Loucy (cell line): ENCODE data around the gene CCDC71.
A peak's percentile ranks its signal among the peaks of the same experiment; 100 is the strongest.

Experiments used
- H2AFZ ChIP-seq: fragments of 200-600 bp; sonication (generic); 2 replicates; pipeline ENCODE4 v1.6.0; 2016; ENCODE audit warnings: antibody characterized with exemption, mild to moderate bottlenecking, low read length, moderate library complexity
- H3F3A ChIP-seq: fragments of 200-600 bp; 2 replicates; pipeline ENCODE4 v1.6.0; 2016; ENCODE audit warnings: antibody characterized with exemption, low read depth, mild to moderate bottlenecking
- H3K27me3 ChIP-seq: fragments of 200-600 bp; sonication (generic); 2 replicates; pipeline ENCODE4 v1.6.1; 2014; ENCODE audit warnings: low read length, mild to moderate bottlenecking; ENCODE audit not compliant: insufficient read depth, poor library complexity, severe bottlenecking
- H3K36me3 ChIP-seq: fragments of 200-600 bp; sonication (generic); 2 replicates; pipeline ENCODE4 v1.6.1; 2016; ENCODE audit warnings: low read length; ENCODE audit not compliant: insufficient read depth
- H3K4me1 ChIP-seq: fragments of 200-600 bp; sonication (generic); 2 replicates; pipeline ENCODE4 v1.5.1; 2014; ENCODE audit warnings: low read length, mild to moderate bottlenecking; ENCODE audit not compliant: insufficient read depth, poor library complexity, severe bottlenecking
- H3K4me2 ChIP-seq: fragments of 200-600 bp; sonication (generic); 2 replicates; pipeline ENCODE4 v1.6.0; 2014; ENCODE audit warnings: antibody characterized with exemption, low read length, low read depth, mild to moderate bottlenecking; ENCODE audit not compliant: poor library complexity, severe bottlenecking
- H3K4me3 ChIP-seq: fragments of 200-600 bp; sonication (generic); 2 replicates; pipeline ENCODE4 v1.5.1; 2014; ENCODE audit warnings: low read length, mild to moderate bottlenecking, mixed read lengths; ENCODE audit not compliant: poor library complexity, severe bottlenecking
- H3K79me2 ChIP-seq: fragments of 200-600 bp; sonication (generic); 2 replicates; pipeline ENCODE4 v1.6.1; 2014; ENCODE audit warnings: low read length; ENCODE audit not compliant: insufficient read depth
- H3K9ac ChIP-seq: fragments of 200-600 bp; sonication (generic); 2 replicates; pipeline ENCODE4 v1.6.0; 2014; ENCODE audit warnings: mild to moderate bottlenecking, low read depth, low read length, moderate library complexity; ENCODE audit not compliant: poor library complexity, severe bottlenecking
- H3K9me2 ChIP-seq: fragments of 200-600 bp; sonication (generic); replicated peaks from 2 replicates; pipeline ENCODE4 v1.6.1; 2016; ENCODE audit warnings: low read depth, low read length, mixed read lengths
- H3K9me3 ChIP-seq: fragments of 200-600 bp; sonication (generic); 2 replicates; pipeline ENCODE4 v1.6.1; 2014; ENCODE audit warnings: mild to moderate bottlenecking, antibody characterized with exemption, low read length, low read depth; ENCODE audit not compliant: insufficient read depth
- H4K20me1 ChIP-seq: fragments of 200-600 bp; sonication (generic); 2 replicates; pipeline ENCODE4 v1.6.0; 2014; ENCODE audit warnings: antibody characterized with exemption, low read length, mild to moderate bottlenecking; ENCODE audit not compliant: insufficient read depth, poor library complexity, severe bottlenecking
- CTCF ChIP-seq: fragments of 200-600 bp; sonication (generic); conservative IDR thresholded peaks from 2 replicates; pipeline ENCODE4 v1.5.1; 2014; ENCODE audit warnings: mild to moderate bottlenecking, antibody characterized with exemption, low read length
- EZH2phosphoT487 ChIP-seq: fragments of 200-600 bp; IDR thresholded peaks from 2 replicates; pipeline ENCODE4 v1.6.1; 2018; ENCODE audit warnings: antibody characterized with exemption, mild to moderate bottlenecking, moderate library complexity, borderline replicate concordance

CCDC71 gene

GRCh38 chr3:49140080-49140479, 26.1 kb downstream of the CCDC71 start:
- H3K9ac ChIP-seq, result no peak overlapping the region
- H3K4me3 ChIP-seq, result no peak overlapping the region
- no peaks in the 10 kb centered on the region for H3K4me1 ChIP-seq
- no peak overlapping the region for H3K4me2 ChIP-seq
- H3K9me2 ChIP-seq, result no peaks in the 10 kb centered on the region
- H3K79me2 ChIP-seq, result no peaks in the 10 kb centered on the region
- H3F3A ChIP-seq, result no peaks in the 10 kb centered on the region
- no peak for TF ChIP-seq CTCF
- TF ChIP-seq EZH2phosphoT487, result no peak
- H3K9me3 ChIP-seq, result no peaks in the 10 kb centered on the region; the same call in 1 of the 2 replicates
- no peaks in the 10 kb centered on the region for H4K20me1 ChIP-seq
- H3K36me3 ChIP-seq, result no peaks in the 10 kb centered on the region
- H3K27me3 ChIP-seq, result no peaks in the 10 kb centered on the region
- H2AFZ ChIP-seq, result no peak overlapping the region

GRCh38 chr3:49135499-49135898, 30.6 kb downstream of the CCDC71 start:
- no peaks in the 10 kb centered on the region for H3K79me2 ChIP-seq
- no peaks in the 10 kb centered on the region for H3K4me1 ChIP-seq
- H3K9me3 ChIP-seq, result no peaks in the 10 kb centered on the region
- TF ChIP-seq CTCF (no peak), EZH2phosphoT487 (no peak)
- H4K20me1 ChIP-seq, result no peaks in the 10 kb centered on the region
- H3K4me2 ChIP-seq, result no peak overlapping the region
- H3K27me3 ChIP-seq, result no peaks in the 10 kb centered on the region
- no peak overlapping the region for H2AFZ ChIP-seq
- no peak overlapping the region for H3K4me3 ChIP-seq
- no peak overlapping the region for H3K9ac ChIP-seq
- H3F3A ChIP-seq, result no peaks in the 10 kb centered on the region
- no peaks in the 10 kb centered on the region for H3K9me2 ChIP-seq
- no peaks in the 10 kb centered on the region for H3K36me3 ChIP-seq

GRCh38 chr3:49134471-49135265, 31.5 kb downstream of the CCDC71 start:
- Histone ChIP-seq H3K4me3 (no peak overlapping the region), H3K79me2 (no peaks in the 10 kb centered on the region), H3K4me1 (no peaks in the 10 kb centered on the region), H3K9me3 (no peaks in the 10 kb centered on the region), H3K4me2 (no peak overlapping the region), H4K20me1 (no peaks in the 10 kb centered on the region), H3F3A (no peaks in the 10 kb centered on the region), H3K27me3 (no peaks in the 10 kb centered on the region), H3K9me2 (no peaks in the 10 kb centered on the region), H3K36me3 (no peaks in the 10 kb centered on the region), H2AFZ (no peak overlapping the region), H3K9ac (no peak overlapping the region)
- TF ChIP-seq CTCF (peak; percentile 38), EZH2phosphoT487 (no peak)
